IPS-NIHi11 (cell line): ENCODE results near the gene PTGDS.

Source experiments
- DNase-seq: peaks from one replicate; pipeline ENCODE4 v3.0.0; 2012; ENCODE audit warnings: mixed read lengths, low spot score

PTGDS gene

GRCh38 chr9:136958898-136959850, 18.1 kb upstream of the PTGDS start:
- no peak for DNase-seq

DNA sequence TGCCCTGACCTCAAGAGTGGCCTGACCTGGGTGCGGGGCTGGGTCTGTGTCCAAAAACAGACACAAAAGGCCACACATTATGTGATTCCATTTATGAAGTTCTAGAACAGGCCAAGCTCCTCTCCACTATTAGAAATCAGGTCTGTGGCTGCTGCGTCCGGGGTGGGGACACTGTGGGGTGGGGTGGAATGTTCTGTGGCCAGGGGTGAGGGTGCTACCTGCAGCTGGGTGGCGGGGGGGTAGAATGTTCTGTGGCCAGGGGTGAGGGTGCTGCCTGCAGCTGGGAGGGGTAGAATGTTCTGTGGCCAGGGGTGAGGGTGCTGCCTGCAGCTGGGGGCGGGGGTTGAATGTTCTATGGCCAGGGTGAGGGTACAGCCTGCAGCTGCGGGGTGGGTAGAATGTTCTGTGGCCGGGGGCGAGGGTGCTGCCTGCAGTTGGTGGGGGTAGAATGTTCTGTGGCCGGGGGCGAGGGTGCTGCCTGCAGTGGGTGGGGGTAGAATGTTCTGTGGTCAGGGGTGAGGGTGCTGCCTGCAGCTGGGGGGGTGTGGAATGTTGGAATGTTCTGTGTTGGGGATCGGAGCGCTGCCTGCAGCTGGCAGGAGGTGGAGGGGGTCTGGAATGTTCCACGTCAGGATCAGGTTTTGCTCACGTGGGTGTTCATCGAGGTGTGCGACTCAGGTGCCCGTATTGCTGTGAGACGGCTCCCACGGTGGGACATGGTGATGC, 16.9 kb upstream of the PTGDS start:
- DNase-seq: no peak

DNA sequence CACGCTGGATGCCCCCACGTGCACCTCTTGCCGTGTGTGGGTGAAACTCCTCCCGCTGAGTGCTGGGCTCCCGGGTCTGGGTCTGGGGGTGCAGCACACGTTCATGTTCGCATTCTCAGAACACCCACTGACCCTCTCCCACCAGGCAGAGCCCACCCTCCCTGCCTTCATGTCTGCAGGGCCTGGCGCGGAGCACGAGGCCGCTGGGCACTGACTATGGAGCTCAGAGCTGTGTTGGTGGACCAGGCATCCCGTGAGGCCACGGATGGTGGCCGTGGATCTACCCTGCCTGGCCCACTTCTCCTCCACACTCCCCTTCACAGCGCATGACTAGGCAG, 16.4 kb upstream of the PTGDS start:
- DNase-seq: no peak

- DNase-seq: no peak
These were observed 15.8 kb upstream of the PTGDS start for GRCh38 chr9:136961279-136962065.

- no peak for DNase-seq
These were observed 15.1 kb upstream of the PTGDS start for GRCh38 chr9:136962163-136962562.

GRCh38 chr9:136962701-136963248, 14.5 kb upstream of the PTGDS start:
- DNase-seq: no peak

DNA sequence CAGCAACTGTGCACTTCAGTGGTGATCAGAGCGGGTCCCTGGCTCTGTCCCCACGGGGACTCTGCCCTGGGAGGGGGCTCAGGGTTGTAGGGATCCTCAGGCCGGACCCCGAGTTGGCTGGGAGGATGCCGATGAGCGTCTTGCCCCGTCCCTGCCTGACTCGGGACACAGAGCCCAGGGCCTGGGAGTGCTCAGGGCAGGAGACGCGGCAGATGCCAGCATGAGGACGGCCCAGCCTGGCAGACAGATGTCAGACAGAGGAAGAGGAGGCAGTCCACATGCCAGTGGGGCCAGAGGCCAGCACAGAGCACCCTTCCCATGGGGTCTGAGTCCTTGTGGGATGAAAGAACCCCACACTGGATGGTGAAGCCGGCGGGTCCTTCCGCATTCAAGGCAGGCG, 14.0 kb upstream of the PTGDS start:
- no peak for DNase-seq

DNA sequence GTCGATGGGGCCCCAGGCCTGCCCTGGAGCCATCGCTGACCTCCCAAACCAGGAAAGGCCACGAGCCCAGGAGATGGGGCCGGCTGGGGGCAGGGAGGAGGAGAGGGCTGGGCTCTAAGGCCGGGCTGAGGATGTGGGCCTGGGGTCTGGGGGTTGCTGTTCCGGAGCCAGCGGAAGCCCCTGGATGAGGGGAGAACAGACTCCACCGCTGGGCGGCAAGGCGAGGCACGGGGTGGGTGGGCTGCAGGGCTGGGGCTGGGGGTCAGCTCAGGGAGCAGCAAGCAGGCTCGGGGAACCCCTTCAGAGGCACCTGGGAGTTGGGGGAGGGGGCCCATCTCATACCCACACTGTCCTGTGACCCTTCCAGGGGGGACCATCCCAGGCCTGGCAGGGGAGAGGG, 13.6 kb upstream of the PTGDS start:
- DNase-seq: no peak

DNA sequence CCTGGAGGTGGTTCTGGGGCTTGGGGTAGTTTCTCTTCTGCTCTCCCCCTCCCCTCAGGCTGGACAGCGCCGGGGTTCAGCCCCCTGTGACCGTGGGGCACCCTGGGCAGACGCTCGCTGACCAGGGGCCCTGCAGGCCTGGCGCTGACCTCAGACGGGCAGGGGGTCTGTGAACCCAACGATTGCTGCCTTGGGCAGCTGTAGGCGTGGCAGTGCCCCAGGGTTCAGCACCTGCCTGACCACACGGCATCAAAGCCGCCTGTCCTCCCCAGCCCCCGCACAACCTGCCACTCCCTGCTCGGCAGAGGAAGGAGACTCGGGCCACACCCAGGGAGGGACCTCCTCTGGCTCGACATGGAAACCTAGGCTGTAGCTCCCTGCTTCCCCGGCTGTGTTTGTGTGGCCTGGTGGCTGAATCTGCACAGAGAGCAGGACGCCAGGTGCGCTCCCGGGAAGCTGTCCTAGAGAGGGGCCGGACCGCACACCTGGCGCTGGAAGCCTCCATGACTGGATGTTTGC, 13.1 kb upstream of the PTGDS start:
- no peak for DNase-seq

GRCh38 chr9:136964833-136965422, 12.4 kb upstream of the PTGDS start:
- DNase-seq: no peak

- no peak for DNase-seq
These were observed 11.4 kb upstream of the PTGDS start for GRCh38 chr9:136965771-136966484.

DNA sequence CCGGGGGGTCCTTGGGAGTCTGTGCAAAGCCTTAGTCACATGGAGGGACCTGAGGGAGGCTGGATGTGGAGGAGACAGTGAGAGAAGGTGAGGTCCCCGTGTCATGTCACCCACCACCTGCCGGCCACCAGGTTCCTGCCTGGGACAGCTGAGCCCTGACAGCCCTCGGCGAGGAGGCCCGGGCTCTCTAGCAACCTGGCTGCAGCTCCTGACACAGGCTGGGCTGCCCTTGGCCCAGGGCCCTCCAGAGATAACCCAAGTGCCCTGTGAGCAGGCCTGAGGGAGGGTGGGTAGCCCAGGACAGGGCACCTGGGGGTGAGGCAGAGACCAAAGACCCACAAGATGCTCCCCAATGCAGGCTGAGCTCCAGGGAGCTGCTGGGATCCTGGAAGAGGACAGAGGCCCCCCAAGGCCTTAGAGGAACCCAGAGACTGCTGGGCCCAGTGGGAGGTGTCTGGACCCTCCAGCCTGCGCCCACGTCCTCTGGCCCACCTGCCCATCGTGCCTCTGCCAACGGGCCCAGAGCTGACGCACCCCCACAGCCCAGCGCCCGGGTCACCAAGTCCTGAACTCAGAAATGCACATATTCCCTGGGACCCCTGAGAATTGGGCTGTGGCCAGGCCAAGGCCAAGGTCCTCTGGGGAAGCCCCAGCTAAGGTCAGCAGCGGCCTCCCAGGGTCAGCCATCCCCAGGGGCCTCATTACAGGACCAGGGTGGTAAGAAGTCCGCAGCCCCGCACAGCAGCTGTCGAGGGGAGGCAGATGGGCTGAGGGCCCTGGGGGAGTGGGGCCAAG, 8.8 kb upstream of the PTGDS start:
- no peak for DNase-seq

GRCh38 chr9:136969150-136969549, 8.2 kb upstream of the PTGDS start:
- DNase-seq: no peak

DNA sequence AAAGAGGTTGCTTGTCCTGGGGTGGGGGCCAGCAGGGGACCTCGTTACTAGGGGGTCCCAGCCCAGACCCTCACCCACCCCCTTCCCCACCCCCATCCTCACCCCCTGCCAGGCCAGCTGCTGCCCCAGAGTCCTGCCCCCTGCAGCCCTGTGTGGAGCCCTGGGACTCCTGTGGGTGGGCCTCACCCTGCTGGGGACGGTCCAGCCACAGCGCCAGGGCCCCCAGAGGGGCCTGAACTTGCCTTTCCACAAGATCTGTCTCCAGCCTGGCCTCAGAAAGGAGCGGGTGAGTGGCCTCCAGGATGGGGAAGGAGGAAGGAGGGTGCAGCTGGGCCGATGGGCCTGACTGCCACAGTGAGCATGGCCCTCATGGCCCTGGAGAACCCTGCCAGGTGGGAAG, 7.5 kb upstream of the PTGDS start:
- no peak for DNase-seq

- no peak for DNase-seq
These were observed 6.9 kb upstream of the PTGDS start for GRCh38 chr9:136970361-136970760.

GRCh38 chr9:136971746-136972145, 5.6 kb upstream of the PTGDS start:
- DNase-seq: no peak

DNA sequence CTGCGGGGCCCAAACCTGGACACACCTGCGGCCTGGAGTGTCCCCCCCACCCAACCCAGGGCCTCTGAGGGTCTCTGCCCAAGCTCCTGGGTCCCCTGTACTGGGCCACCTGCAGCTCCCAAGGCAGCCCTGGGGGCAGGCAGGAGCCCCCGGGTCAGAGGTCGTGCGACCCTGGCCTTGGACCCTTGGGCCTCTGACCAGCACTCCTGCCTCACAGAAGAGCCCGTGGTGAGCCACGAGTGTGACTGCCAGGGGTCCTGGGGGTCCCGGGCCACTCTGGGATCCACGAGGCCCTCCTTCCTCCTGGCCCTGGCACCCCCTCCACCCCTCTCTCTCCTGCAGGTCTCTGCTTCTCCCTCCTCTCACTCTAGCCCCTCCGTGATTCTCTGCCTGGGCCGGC, 5.0 kb upstream of the PTGDS start:
- no peak for DNase-seq

DNA sequence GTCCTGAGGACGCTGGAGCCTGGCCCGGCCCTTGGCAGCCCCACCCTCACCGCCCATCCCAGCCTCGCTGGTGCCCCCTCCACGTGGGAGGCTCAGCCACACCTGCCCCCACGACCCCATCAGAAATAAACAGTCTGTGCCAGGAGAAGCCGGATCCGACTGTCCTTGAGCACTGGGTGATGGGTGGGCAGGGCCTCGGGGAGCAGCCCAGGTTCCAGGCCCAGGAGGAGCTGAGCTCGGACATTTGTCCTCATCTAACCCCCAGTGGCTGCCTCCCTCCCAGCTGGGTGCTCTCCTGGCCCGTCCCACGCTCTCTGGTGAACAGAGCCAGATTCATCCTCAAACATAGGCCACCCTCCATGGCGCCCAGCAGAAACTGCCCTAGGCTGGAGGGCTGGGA, 4.6 kb upstream of the PTGDS start:
- DNase-seq: no peak

GRCh38 chr9:136973618-136974617, 3.4 kb upstream of the PTGDS start:
- no peak for DNase-seq
